AG04449 (cell line): ENCODE measurements around the gene CCDC85C.

Source experiments
- CTCF ChIA-PET: fragments of 350-600 bp; formaldehyde crosslinking; extraction: SDS; loops from one replicate; lab custom pipeline; 2021; ENCODE audit warnings: antibody characterized with exemption; lab: Yijun Ruan, JAX
- POLR2A ChIA-PET: fragments of 400-600, 350-600 bp; formaldehyde crosslinking; extraction: SDS; loops from one replicate; lab custom pipeline; 2020; ENCODE audit warnings: antibody characterized with exemption, inconsistent platforms; lab: Yijun Ruan, JAX
- DNase-seq: peaks from one replicate; pipeline ENCODE4 v3.0.0-alpha.2; 2010; ENCODE audit warnings: low read depth, low spot score
- H3K4me3 ChIP-seq: 2 replicates; pipeline ENCODE4 v1.5.1; 2011; ENCODE audit warnings: low read depth, mild to moderate bottlenecking, control low read depth, low read length
- TF ChIP-seq, protein P1 (sequence below): IDR thresholded peaks from one replicate; pipeline ENCODE4 v1.5.1; 2011; ENCODE audit warnings: mild to moderate bottlenecking, moderate library complexity, low read length, control low read depth, inconsistent platforms; ENCODE audit not compliant: insufficient read depth; ENCODE audit errors: missing control alignments

CCDC85C gene

DNA sequence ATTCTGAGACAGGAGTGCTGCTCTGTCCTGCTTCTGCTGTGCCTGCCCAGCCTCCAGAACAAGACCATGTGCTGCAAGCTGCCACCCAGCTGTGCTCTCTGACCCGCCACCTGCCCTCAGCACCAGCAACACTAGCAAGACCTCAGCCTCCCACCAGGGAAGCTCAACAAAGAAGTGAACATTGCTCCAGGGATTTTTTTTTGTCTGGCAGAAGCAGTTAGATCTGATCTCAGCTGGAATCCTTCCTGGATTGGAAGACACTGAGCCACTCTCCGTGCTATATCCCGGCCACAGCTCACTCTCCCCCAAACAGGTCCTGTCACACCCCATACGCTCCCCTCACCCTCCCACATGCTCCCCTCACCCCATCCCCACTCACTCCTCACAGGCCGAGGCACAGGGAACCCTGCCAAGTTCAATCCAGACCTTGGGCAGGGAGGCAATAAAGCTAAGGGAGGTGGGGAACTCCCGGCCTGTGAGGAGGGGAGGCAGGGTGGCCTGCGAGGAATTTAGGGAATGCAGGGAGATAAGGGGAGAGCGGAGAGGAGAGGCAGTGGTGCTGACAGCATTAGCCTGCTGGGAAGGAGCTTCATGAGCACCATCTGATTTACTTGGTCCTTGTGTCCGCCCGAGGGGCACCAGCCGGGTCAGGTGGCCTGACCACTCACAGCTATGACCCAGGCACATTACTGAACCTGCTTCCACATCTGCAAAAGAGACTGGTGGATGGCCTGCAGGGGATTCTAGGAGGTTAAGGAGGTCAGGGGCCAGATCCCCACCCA is 29.7 kb downstream of the CCDC85C start:
- ChIA-PET CTCF (interaction anchor here (0.7 to 3.3 kb wide), 8 partner anchors 10 to 619 kb away, joined by 3 to 10 read pairs (median 4); no protein-coding TSS in a partner anchor), POLR2A (interaction anchor here (1.2 to 1.4 kb wide), 2 partner anchors 37 to 46 kb away, joined by 3 to 4 read pairs; no protein-coding TSS in a partner anchor)
- peak; percentile 55 for DNase-seq
- TF ChIP-seq, protein P1, sequence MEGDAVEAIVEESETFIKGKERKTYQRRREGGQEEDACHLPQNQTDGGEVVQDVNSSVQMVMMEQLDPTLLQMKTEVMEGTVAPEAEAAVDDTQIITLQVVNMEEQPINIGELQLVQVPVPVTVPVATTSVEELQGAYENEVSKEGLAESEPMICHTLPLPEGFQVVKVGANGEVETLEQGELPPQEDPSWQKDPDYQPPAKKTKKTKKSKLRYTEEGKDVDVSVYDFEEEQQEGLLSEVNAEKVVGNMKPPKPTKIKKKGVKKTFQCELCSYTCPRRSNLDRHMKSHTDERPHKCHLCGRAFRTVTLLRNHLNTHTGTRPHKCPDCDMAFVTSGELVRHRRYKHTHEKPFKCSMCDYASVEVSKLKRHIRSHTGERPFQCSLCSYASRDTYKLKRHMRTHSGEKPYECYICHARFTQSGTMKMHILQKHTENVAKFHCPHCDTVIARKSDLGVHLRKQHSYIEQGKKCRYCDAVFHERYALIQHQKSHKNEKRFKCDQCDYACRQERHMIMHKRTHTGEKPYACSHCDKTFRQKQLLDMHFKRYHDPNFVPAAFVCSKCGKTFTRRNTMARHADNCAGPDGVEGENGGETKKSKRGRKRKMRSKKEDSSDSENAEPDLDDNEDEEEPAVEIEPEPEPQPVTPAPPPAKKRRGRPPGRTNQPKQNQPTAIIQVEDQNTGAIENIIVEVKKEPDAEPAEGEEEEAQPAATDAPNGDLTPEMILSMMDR: no peak
- H3K4me3 ChIP-seq: no peak overlapping the region

DNA sequence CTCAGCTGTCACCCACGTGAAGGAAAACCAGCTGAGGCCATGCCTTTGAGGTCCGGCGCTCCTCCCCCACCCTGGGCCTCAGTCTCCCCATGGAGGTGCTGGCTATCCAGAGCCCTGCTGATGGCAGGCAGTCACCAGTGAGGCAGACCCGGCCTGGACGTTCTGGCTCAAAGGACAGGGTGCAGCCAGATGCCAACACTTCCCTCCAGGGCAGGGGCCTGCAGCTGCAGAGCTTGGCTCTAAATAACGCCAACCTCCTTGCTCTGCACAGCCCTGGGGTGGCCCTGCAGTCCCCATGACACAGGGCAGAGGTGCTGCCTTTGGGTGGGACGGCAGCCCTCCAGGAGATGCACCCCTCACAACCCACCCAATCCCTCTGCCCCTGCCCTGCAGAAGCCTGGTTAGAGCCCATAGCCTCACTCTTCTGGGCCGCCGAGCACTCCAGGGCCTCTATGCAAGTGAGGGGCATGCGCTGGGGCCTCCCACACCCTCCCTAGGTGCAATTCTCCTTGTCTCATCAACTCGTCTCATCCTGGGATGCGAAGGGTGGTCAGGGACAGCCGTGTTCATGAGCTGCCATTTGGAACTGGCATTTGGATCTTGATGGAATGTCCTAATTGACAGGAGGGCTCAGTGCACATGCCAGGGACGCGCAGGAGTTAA is 30.4 kb downstream of the CCDC85C start:
- ChIA-PET CTCF (interaction anchor here (0.8 to 3.3 kb wide), 5 partner anchors 9 to 49 kb away, joined by 3 to 10 read pairs (median 4); no protein-coding TSS in a partner anchor), POLR2A (interaction anchor here (1.4 kb wide), 1 partner anchor 36 kb away, joined by 4 read pairs; no protein-coding TSS in a partner anchor)
- H3K4me3 ChIP-seq: no peak overlapping the region

DNA sequence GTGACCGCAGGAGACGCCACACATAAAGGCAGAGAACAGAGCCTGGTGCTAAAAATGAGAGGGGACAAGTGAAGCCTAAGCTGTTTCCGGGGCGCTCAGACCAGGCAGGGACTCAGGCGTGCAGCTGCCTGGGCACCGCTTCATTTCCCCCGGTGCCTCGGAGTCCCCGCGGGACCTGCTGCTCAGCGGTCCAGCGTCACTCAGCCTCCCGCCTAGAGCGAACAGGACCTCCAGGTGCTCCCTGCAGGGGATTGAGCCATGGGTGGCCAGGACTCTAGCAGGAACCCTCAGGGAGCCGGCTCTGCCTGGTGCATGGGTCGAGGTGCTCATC is 31.0 kb downstream of the CCDC85C start:
- no peak overlapping the region for H3K4me3 ChIP-seq
- CTCF ChIA-PET: interaction anchor here (0.8 to 3.3 kb wide), 3 partner anchors 8 to 50 kb away, joined by 3 to 10 read pairs (median 4); no protein-coding TSS in a partner anchor
- no peak for DNase-seq
- POLR2A ChIA-PET: no interaction called here
- TF ChIP-seq, protein P1: no peak

More for the DNA sequence above, 30.4 kb downstream of the CCDC85C start:
- TF ChIP-seq, protein P1: no peak
- DNase-seq: no peak

DNA sequence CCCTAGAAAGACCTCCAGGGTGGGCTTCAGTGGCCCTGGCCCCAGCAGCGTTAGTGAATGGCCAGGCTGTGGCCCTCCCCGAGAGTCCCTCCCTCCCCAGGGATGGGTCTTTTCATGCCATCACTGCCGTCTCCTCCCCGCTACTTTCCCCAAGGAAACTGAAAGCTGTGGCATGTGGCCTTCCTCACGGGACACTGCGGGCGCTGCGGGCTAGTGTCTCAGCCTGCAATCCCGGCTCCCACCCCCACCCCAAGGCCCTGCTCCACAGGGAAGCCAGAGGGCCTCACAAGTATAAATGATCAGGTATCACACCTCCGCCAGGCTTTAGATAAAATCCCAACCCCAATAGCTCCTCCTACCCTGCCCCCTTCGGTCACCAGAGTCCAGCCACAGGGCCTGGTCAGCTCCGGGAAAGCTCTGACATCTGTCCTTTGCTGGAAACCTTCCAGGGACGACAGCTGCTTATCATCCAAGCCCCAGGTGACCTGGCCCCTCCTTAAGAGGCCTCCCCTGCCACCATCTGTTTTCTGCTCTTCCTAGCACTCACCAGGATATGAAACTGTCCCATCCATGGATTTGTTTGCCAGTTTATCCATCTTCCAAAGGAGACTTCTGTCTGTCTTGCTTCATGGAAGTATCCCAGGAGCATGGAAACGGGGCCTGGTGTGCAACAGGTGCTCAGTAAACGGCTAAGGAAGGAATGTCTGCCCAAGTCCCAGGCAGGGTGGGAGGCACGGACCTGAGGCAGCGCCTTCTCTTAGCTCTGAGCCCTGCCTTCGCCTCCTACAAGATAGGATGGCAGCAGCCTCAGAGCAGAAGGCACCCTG is 31.6 kb downstream of the CCDC85C start:
- ChIA-PET CTCF (interaction anchor here (0.9 to 1.0 kb wide), 2 partner anchors 10 to 51 kb away, joined by 4 to 6 read pairs; no protein-coding TSS in a partner anchor), POLR2A (no interaction called here)
- no peak overlapping the region for H3K4me3 ChIP-seq
- TF ChIP-seq, protein P1: no peak
- DNase-seq: no peak

DNA sequence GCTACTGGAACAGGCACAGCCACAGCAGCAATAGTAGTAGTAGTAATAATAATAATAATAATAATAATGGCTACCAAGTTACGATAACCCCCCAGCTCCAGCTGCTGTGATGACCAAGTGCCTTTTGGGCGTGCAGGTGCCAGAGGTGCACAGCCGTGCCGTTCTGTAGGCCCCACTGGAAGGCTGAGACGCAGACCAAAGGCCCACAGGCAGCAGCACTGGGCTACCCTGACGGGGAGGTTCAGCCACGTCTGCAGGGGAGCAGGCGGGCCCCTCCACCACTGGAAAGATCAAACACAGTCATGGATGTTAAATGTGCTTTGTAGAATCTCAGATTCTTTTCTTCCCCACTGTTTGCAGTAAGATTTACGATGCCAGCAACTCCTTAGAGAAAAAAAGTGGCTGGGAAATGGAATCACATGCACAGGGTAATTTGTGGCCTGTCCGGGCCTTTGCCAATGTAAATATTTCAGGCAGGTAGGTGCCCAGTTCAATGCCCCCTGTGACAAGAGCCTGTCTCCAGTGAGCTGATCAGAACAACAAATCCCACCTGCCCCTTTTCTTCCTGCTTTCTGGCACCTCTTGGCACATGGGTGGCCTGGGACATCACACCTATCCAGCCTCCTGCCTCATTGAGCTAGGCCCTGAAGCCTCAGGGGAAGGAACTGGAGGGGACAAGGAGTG is 32.6 kb downstream of the CCDC85C start:
- no peak overlapping the region for H3K4me3 ChIP-seq
- TF ChIP-seq, protein P1: no peak
- ChIA-PET POLR2A (no interaction called here), CTCF (interaction anchor here (0.9 to 1.1 kb wide), 2 partner anchors 9 to 15 kb away, joined by 3 to 6 read pairs; no protein-coding TSS in a partner anchor)
- no peak for DNase-seq
